Measurements from ENCODE around the gene MMP15.

MMP15 gene

DNA sequence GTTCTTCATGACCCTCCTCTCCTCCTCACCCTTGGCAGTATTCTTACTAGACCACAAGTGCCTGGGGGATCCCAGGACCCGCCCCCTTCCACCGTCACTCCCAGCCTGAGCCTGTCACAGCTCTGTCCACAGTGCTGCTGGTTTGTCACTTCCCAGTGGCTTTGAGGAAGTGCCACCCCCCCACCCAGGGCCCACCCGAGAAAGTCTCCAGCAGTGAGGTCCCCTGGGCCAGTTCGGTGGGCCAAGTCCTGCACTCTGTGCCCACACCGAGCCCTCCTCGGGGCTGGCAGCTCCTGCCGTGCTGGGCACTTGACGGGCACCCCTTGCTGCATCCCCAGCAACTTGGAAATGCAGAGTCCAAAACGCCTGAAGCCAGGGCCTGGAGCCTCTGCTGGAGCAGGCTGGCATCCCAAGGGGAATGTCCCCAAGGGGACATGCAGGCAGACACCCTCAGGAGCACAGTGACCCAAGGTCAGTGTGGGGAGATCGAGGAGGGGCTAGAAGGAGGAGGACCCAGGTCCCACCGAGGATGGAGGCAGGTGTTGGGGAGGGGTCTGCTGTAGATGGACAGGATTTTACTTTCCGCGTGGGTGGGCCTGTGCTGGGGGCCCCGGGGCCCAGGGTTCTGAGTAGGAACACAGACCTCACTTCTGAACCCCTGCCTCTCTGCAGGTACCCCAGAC lies 15.5 kb downstream of the MMP15 start:
- Histone ChIP-seq H3K36me3 (ENCODE audit: control insufficient read depth, insufficient read depth, low read length) (no peaks in the 10 kb centered on the region), H3K9me3 (ENCODE audit: control insufficient read depth, low read length) (no peaks in the 10 kb centered on the region), H3K9ac (no peak overlapping the region), H3K27ac (no peak overlapping the region), H3K4me1 (no peaks in the 10 kb centered on the region), H3K4me2 (ENCODE audit: low read length) (no peak overlapping the region), H3K27me3 (ENCODE audit: control insufficient read depth, insufficient read depth, low read length) (no peaks in the 10 kb centered on the region), H3K4me3 (ENCODE audit: low read depth, low read length) (no peak overlapping the region), H3K79me2 (no peaks in the 10 kb centered on the region), H2AFZ (no peak overlapping the region)
- TF ChIP-seq, protein P1, sequence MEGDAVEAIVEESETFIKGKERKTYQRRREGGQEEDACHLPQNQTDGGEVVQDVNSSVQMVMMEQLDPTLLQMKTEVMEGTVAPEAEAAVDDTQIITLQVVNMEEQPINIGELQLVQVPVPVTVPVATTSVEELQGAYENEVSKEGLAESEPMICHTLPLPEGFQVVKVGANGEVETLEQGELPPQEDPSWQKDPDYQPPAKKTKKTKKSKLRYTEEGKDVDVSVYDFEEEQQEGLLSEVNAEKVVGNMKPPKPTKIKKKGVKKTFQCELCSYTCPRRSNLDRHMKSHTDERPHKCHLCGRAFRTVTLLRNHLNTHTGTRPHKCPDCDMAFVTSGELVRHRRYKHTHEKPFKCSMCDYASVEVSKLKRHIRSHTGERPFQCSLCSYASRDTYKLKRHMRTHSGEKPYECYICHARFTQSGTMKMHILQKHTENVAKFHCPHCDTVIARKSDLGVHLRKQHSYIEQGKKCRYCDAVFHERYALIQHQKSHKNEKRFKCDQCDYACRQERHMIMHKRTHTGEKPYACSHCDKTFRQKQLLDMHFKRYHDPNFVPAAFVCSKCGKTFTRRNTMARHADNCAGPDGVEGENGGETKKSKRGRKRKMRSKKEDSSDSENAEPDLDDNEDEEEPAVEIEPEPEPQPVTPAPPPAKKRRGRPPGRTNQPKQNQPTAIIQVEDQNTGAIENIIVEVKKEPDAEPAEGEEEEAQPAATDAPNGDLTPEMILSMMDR (IDR thresholded peaks at IDR 0.05) = no peak

DNA sequence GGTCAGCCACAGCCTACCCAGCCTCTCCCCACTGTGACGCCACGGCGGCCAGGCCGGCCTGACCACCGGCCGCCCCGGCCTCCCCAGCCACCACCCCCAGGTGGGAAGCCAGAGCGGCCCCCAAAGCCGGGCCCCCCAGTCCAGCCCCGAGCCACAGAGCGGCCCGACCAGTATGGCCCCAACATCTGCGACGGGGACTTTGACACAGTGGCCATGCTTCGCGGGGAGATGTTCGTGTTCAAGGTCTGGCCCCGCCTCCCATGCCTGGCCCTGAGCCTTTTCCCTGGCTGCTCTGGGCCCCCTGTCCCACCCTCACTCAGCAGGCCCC lies 16.0 kb downstream of the MMP15 start:
- H2AFZ ChIP-seq = no peak overlapping the region
- no peaks in the 10 kb centered on the region for H3K27me3 ChIP-seq (ENCODE audit: control insufficient read depth, insufficient read depth, low read length)
- TF ChIP-seq, protein P1 (IDR thresholded peaks at IDR 0.05) = no peak
- no peak overlapping the region for H3K27ac ChIP-seq
- no peaks in the 10 kb centered on the region for H3K4me1 ChIP-seq
- no peaks in the 10 kb centered on the region for H3K79me2 ChIP-seq
- H3K36me3 ChIP-seq (ENCODE audit: control insufficient read depth, insufficient read depth, low read length) = no peaks in the 10 kb centered on the region
- H3K4me2 ChIP-seq (ENCODE audit: low read length) = no peak overlapping the region
- H3K4me3 ChIP-seq (ENCODE audit: low read depth, low read length) = no peak overlapping the region
- no peak overlapping the region for H3K9ac ChIP-seq
- H3K9me3 ChIP-seq (ENCODE audit: control insufficient read depth, low read length) = no peaks in the 10 kb centered on the region

DNA sequence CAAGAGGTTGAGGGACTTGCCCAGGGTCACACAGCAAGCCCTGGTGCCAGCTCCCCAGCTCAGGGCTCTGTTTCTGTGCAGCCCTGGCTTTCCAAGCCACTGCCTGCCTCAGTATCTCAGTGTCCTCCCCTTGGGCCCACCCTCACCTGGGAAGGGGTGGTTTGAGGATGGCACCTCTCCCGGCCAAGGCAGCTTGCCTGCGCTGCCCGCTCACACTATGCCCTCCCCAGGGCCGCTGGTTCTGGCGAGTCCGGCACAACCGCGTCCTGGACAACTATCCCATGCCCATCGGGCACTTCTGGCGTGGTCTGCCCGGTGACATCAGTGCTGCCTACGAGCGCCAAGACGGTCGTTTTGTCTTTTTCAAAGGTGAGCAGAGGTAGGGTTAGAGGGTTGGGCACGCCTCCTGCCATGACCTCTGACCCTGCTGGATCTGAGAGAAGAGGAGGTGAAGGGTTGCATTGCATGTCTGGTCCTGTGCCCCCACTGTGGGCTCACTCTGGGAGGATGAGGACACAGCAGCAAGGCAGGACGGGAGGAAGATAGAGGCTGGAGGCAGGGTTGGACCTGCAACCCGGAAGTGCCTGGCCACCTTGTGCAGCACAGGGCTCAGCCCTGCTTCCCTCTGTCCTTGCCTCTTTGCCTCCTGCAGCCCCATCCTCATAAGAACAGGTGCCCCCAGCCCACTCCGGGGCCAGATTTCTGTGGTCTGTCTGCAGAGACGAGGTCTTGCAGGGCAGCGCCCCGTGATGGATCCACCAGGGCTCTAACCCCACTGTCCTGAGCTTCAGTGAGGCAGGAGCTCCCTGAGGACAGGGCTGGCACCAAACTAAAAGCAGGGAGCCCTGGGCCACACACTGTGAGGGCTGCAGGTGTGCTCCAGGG lies 16.7 kb downstream of the MMP15 start:
- H3K27me3 ChIP-seq (ENCODE audit: control insufficient read depth, insufficient read depth, low read length) = no peaks in the 10 kb centered on the region
- no peaks in the 10 kb centered on the region for H3K36me3 ChIP-seq (ENCODE audit: control insufficient read depth, insufficient read depth, low read length)
- H3K79me2 ChIP-seq = no peaks in the 10 kb centered on the region
- no peak overlapping the region for H3K9ac ChIP-seq
- TF ChIP-seq, protein P1 (IDR thresholded peaks at IDR 0.05) = no peak
- H3K9me3 ChIP-seq (ENCODE audit: control insufficient read depth, low read length) = no peaks in the 10 kb centered on the region
- H3K4me3 ChIP-seq (ENCODE audit: low read depth, low read length) = no peak overlapping the region
- H3K4me1 ChIP-seq = no peaks in the 10 kb centered on the region
- H2AFZ ChIP-seq = no peak overlapping the region
- H3K4me2 ChIP-seq (ENCODE audit: low read length) = no peak overlapping the region
- no peak overlapping the region for H3K27ac ChIP-seq

DNA sequence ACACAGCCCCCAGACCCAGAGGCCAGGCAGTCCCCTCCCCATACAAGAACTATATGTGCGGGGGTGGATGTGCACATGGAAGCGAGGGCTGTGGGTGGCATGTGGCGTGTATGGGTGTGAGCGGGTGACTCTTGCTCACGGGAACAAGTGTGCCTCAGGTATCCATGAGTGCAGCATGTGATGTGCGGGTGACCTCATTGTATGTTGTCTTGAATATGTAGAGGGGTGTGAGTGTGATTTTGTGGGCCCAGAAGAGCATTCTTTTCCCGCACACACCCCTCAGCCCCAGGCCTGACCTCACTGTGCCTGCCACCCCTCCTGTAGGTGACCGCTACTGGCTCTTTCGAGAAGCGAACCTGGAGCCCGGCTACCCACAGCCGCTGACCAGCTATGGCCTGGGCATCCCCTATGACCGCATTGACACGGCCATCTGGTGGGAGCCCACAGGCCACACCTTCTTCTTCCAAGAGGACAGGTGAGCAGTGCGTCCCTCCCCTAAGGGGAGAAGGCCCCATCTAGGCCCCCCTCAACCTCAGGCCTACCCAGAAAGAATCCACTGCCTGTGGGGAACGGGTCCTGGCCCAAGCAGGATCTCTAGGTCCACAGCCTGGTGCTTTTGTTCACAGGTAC lies 17.4 kb downstream of the MMP15 start:
- H3K36me3 ChIP-seq (ENCODE audit: control insufficient read depth, insufficient read depth, low read length) = no peaks in the 10 kb centered on the region
- H3K4me1 ChIP-seq = no peaks in the 10 kb centered on the region
- TF ChIP-seq, protein P1 (IDR thresholded peaks at IDR 0.05) = no peak
- no peak overlapping the region for H3K27ac ChIP-seq
- H3K27me3 ChIP-seq (ENCODE audit: control insufficient read depth, insufficient read depth, low read length) = no peaks in the 10 kb centered on the region
- no peaks in the 10 kb centered on the region for H3K79me2 ChIP-seq
- no peak overlapping the region for H3K4me3 ChIP-seq (ENCODE audit: low read depth, low read length)
- no peak overlapping the region for H2AFZ ChIP-seq
- H3K9me3 ChIP-seq (ENCODE audit: control insufficient read depth, low read length) = no peaks in the 10 kb centered on the region
- H3K9ac ChIP-seq = no peak overlapping the region
- H3K4me2 ChIP-seq (ENCODE audit: low read length) = no peak overlapping the region

Measured in parathyroid adenoma (tissue), 2 donors.